Retinal pigment epithelial cell (primary cell): ENCODE results near the gene NCAPD2.
"Not testable (repeated sequence)": the region's sequence is repeated elsewhere in the genome, so short reads cannot be mapped to it uniquely, and the experiment has no call there.

Experiments
- DNase-seq: peaks from one replicate; pipeline ENCODE4 v3.0.0-alpha.2; 2010; ENCODE audit warnings: low read depth
- H3K4me3 ChIP-seq: 2 replicates; pipeline ENCODE4 v1.5.1; 2011; ENCODE audit warnings: mild to moderate bottlenecking, low read length, control low read depth, moderate library complexity
- TF ChIP-seq, protein P1 (sequence below): conservative IDR thresholded peaks from 2 replicates; pipeline ENCODE4 v1.5.1; 2011; ENCODE audit warnings: low read depth, low read length, control low read depth, inconsistent platforms

The NCAPD2 gene

GRCh38 chr12:6466184-6466573 is 27.7 kb upstream of the NCAPD2 start:
- H3K4me3 ChIP-seq, result no peak overlapping the region
- DNase-seq, result no peak
- TF ChIP-seq, protein P1, sequence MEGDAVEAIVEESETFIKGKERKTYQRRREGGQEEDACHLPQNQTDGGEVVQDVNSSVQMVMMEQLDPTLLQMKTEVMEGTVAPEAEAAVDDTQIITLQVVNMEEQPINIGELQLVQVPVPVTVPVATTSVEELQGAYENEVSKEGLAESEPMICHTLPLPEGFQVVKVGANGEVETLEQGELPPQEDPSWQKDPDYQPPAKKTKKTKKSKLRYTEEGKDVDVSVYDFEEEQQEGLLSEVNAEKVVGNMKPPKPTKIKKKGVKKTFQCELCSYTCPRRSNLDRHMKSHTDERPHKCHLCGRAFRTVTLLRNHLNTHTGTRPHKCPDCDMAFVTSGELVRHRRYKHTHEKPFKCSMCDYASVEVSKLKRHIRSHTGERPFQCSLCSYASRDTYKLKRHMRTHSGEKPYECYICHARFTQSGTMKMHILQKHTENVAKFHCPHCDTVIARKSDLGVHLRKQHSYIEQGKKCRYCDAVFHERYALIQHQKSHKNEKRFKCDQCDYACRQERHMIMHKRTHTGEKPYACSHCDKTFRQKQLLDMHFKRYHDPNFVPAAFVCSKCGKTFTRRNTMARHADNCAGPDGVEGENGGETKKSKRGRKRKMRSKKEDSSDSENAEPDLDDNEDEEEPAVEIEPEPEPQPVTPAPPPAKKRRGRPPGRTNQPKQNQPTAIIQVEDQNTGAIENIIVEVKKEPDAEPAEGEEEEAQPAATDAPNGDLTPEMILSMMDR, result no peak

GRCh38 chr12:6466751-6467150 is 27.2 kb upstream of the NCAPD2 start:
- DNase-seq, H3K4me3 ChIP-seq: not testable (repeated sequence)

- not testable (repeated sequence) for H3K4me3 ChIP-seq
Observed at GRCh38 chr12:6467571-6468282, 26.2 kb upstream of the NCAPD2 start.

GRCh38 chr12:6468283-6468575 is 25.7 kb upstream of the NCAPD2 start:
- no peak for DNase-seq
- no peak overlapping the region for H3K4me3 ChIP-seq
- TF ChIP-seq, protein P1, result no peak

More at GRCh38 chr12:6467571-6468282, 26.2 kb upstream of the NCAPD2 start:
- not testable (repeated sequence) for DNase-seq

DNA sequence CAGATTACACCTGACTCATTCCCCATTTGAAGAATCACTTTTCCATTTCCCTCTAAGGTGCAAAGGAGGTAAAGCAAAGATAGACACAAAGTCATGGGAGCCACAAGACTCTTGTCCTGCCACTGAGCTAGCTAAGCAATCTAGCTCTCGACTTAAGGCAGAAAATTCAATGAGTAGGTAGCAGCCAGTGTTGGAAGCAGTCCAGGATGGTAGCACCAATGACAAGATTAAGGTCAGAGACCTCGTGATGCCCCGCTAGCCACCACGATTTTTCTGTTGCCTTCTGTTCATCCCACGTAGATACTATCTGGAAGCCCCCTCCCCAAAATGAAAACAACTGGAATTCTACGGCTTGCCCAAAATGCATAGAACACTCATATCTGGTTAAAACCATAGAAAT is 24.8 kb upstream of the NCAPD2 start:
- no peak for DNase-seq
- TF ChIP-seq, protein P1, result no peak
- H3K4me3 ChIP-seq, result no peak overlapping the region

GRCh38 chr12:6469609-6470374 is 24.1 kb upstream of the NCAPD2 start:
- DNase-seq, result no peak

GRCh38 chr12:6470375-6471163 is 23.3 kb upstream of the NCAPD2 start, which contains the start of gene VAMP1:
Gene VAMP1, minus strand, starts transcription at chr12:6470677. Its CDS starts 146 bp downstream, at chr12:6470531.
- TF ChIP-seq, protein P1, result no peak
- H3K4me3 ChIP-seq, result peak within 1 kb of the TSS; percentile 81
- DNase-seq, result peak; percentile 79

More at GRCh38 chr12:6469609-6470374, 24.1 kb upstream of the NCAPD2 start:
- peak overlapping the region; percentile 81 for H3K4me3 ChIP-seq
- TF ChIP-seq, protein P1, result no peak
